ENCODE results near the gene SLC22A24. TPM values are rescaled to one million over a fixed set of nuclear protein-coding genes. Genes with fewer than 3 reads are reported as not detected.
"Not testable (repeated sequence)": the region's sequence is repeated elsewhere in the genome, so short reads cannot be mapped to it uniquely, and the experiment has no call there.

The SLC22A24 gene
- total RNA-seq, 1 donor from 2014 or later = not detected

DNA sequence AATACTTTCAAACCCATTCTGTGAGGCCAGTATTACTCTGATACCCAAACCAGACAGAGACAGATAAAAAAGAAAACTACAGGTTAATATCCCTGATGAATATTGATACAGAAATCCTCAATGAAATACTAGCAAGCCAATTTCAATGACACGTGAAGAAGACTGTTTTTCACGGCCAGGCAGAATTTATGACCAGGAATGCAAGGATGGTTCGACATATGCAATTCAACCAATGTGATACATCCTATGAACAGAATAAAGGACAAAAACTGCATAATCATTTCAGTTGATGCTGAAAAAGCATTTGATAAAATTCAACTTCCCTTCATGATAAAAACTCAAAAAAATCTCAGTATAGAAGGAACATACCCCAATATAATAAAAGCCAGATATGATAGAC lies 44.5 kb downstream of the SLC22A24 start:
- no peak for DNase-seq (ENCODE audit: extremely low spot score in 2 of 2)

DNA sequence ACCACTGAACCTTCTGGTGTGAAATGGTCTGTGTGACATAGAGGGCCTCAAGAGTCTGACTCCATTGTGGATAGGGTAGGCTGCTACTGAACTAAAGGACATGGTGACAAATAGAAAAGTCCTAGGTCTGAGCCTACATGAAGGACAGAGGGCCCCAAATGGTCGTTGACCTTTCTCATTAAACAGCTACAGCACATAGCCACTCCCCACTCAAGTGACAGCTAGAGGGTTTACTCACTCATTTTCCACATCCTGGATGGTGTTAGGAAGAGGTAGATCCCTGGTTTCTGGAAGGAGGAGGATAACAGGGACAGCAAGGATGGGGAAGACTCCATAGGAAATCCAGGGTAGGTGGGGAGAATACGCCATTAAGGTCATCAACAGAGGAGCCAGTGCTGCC lies 63.3 kb downstream of the SLC22A24 start:
- Histone ChIP-seq H3K27ac (no peak overlapping the region), H3K4me1 (no peaks in the 10 kb centered on the region), H3K36me3 (no peaks in the 10 kb centered on the region), H3K9me3 (no peaks in the 10 kb centered on the region), H3K27me3 (no peaks in the 10 kb centered on the region), H3K4me3 (no peak overlapping the region)
- TF ChIP-seq, protein P1, sequence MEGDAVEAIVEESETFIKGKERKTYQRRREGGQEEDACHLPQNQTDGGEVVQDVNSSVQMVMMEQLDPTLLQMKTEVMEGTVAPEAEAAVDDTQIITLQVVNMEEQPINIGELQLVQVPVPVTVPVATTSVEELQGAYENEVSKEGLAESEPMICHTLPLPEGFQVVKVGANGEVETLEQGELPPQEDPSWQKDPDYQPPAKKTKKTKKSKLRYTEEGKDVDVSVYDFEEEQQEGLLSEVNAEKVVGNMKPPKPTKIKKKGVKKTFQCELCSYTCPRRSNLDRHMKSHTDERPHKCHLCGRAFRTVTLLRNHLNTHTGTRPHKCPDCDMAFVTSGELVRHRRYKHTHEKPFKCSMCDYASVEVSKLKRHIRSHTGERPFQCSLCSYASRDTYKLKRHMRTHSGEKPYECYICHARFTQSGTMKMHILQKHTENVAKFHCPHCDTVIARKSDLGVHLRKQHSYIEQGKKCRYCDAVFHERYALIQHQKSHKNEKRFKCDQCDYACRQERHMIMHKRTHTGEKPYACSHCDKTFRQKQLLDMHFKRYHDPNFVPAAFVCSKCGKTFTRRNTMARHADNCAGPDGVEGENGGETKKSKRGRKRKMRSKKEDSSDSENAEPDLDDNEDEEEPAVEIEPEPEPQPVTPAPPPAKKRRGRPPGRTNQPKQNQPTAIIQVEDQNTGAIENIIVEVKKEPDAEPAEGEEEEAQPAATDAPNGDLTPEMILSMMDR (IDR thresholded peaks at IDR 0.05) = no peak
- DNase-seq (ENCODE audit: extremely low spot score in 2 of 2) = no peak
- intact Hi-C loops (cut with DNase I) = no loop called here

More for the DNA sequence above, 44.5 kb downstream of the SLC22A24 start:
- TF ChIP-seq POLR2AphosphoS5 (IDR thresholded peaks at IDR 0.05; ENCODE audit: insufficient read depth in 1 of 2, low read depth in 1 of 2) (no peak), POLR2A (IDR thresholded peaks at IDR 0.05) (no peak)
- TF ChIP-seq, protein P1 (IDR thresholded peaks at IDR 0.05) = no peak
- H3K4me3 ChIP-seq = no peak overlapping the region
- no peaks in the 10 kb centered on the region for H3K27me3 ChIP-seq
- H3K4me1 ChIP-seq = no peaks in the 10 kb centered on the region
- H3K27ac ChIP-seq = no peak overlapping the region
- intact Hi-C loops (cut with DNase I) = no loop called here
- H3K9me3 ChIP-seq = peaks cover 6% of the 10 kb centered on the region
- no peaks in the 10 kb centered on the region for H3K36me3 ChIP-seq

DNA sequence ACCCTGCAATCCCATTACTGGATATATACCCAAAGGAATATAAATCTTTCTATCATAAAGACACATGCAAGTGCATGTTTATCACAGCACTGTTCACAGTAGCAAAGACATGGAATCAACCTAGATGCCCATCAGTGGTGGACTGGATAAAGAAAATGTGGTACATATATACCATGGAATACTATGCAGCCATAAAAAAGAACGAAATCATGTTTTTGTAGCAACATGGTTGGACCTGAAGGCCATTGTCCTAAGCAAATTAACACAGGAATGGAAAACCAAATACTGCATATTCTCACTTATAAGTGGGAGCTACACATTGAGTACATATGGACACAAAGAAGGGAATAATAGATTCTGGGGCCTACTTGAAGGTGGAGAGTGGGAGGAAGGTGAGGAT lies 97.8 kb downstream of the SLC22A24 start:
- H3K4me1 ChIP-seq; intact Hi-C loops (cut with DNase I); H3K27me3 ChIP-seq; DNase-seq (ENCODE audit: extremely low spot score in 2 of 2); H3K4me3 ChIP-seq; H3K9me3 ChIP-seq; H3K36me3 ChIP-seq; H3K27ac ChIP-seq: not testable (repeated sequence)

DNA sequence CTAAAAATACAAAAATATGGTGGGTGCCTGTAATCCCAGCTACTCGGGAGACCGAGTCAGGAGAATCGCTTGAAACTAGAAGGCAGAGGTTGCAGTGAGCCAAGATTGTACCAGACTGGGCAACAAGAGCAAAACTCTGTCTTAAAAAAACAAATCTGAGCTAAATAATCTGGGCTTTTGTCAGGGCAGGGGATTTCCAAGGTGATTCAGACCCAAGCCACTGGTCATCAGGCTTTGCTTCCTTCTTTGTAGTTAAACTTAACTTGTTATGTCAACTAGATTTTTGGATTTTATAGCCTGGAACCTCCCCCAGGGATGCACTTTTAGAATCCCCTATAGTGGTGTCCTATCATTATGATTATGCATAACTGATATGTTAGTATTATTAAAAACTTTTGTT lies 101.4 kb downstream of the SLC22A24 start:
- intact Hi-C loops (cut with DNase I) = no loop called here
- Histone ChIP-seq H3K36me3 (no peaks in the 10 kb centered on the region), H3K27me3 (no peaks in the 10 kb centered on the region), H3K4me1 (no peaks in the 10 kb centered on the region), H3K9me3 (no peaks in the 10 kb centered on the region), H3K4me3 (no peak overlapping the region), H3K27ac (no peak overlapping the region)
- TF ChIP-seq, protein P1 (IDR thresholded peaks at IDR 0.05) = no peak
- TF ChIP-seq POLR2A (IDR thresholded peaks at IDR 0.05) (no peak), POLR2AphosphoS5 (IDR thresholded peaks at IDR 0.05; ENCODE audit: insufficient read depth in 1 of 2, low read depth in 1 of 2) (no peak)
- DNase-seq (ENCODE audit: extremely low spot score in 2 of 2) = no peak

DNA sequence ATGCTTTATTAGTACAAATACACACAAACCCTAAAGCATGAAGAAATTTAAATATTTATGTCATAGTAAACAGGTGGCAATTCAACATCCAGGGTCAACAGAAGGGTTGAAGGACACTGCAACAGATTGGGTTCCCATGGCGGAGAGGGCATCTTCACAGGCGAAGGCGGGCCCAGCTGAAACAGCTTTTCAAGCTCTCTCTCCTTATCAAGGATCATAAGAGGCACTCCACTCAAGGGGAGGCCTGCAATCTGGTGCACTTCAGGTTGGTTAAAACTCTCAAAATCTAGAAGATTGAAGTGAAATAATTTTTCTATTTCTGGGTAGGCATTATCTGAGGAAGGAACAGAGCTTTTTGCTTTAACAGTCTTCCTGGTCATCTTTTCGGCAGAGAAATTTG lies 111.6 kb downstream of the SLC22A24 start:
- Histone ChIP-seq H3K4me1 (no peaks in the 10 kb centered on the region), H3K36me3 (no peaks in the 10 kb centered on the region), H3K27ac (no peak overlapping the region), H3K9me3 (no peaks in the 10 kb centered on the region), H3K27me3 (no peaks in the 10 kb centered on the region), H3K4me3 (no peak overlapping the region)
- DNase-seq (ENCODE audit: extremely low spot score in 2 of 2) = no peak
- intact Hi-C loops (cut with DNase I) = no loop called here
- TF ChIP-seq, protein P1 (IDR thresholded peaks at IDR 0.05) = no peak
- TF ChIP-seq POLR2AphosphoS5 (IDR thresholded peaks at IDR 0.05; ENCODE audit: insufficient read depth in 1 of 2, low read depth in 1 of 2) = no peak
- no peak for TF ChIP-seq POLR2A (IDR thresholded peaks at IDR 0.05)

Other genes starting within 250 kb of the SLC22A24 start
- not detected for gene CHRM1, start 222.9 kb downstream of the SLC22A24 start, total RNA-seq
- not detected for gene SLC22A6, start 159.3 kb downstream of the SLC22A24 start, total RNA-seq
- gene SLC22A8, start 128.4 kb downstream of the SLC22A24 start, total RNA-seq = not detected
- gene SLC22A25, start 99.4 kb upstream of the SLC22A24 start, total RNA-seq = 0.98 TPM
- gene SLC22A9, start 225.6 kb upstream of the SLC22A24 start, total RNA-seq = not detected